HG03095 (cell line): ENCODE data around the gene GIPC2.
"Not testable (repeated sequence)": the region's sequence is repeated elsewhere in the genome, so short reads cannot be mapped to it uniquely, and the experiment has no call there.

Source experiments
- ATAC-seq: cut with Tn5 transposase; IDR thresholded peaks from one replicate; pipeline ENCODE4 v1.9.1; 2021; ENCODE audit warnings: moderate library complexity; ENCODE audit not compliant: unreplicated experiment

GIPC2 gene

GRCh38 chr1:78064886-78065285, 19.1 kb downstream of the GIPC2 start:
- not testable (repeated sequence) for ATAC-seq

DNA sequence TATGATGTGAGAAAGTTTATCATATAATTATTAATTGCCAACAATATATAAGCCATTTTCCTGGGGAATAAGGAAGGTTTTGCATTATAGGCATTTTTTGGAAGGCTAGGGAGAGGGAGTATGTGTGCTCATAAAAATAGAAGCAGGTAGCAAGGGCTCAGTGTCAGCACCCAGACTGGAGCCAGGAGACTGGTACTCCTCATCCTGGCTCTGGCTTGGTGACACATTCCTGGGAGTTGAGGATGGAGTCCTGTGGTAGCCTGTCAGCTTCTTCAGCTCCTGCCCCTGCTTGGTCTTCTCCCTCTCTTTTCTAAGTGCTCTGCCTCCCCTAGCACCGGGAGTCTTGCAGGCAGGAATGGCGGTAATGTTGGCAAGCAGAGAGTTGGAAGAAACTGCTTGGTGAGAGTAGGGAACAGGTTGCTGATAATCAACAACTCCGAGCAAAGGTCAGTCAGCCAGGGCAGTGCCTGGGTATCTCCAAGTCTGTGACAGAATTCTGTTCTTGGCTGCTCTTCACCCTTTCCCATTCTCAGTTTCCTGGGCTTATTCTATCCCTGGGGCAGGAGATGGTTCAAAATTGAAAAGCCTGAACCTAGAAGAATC, 23.0 kb downstream of the GIPC2 start:
- ATAC-seq = no peak

GRCh38 chr1:78069784-78070183, 24.0 kb downstream of the GIPC2 start:
- ATAC-seq = no peak

DNA sequence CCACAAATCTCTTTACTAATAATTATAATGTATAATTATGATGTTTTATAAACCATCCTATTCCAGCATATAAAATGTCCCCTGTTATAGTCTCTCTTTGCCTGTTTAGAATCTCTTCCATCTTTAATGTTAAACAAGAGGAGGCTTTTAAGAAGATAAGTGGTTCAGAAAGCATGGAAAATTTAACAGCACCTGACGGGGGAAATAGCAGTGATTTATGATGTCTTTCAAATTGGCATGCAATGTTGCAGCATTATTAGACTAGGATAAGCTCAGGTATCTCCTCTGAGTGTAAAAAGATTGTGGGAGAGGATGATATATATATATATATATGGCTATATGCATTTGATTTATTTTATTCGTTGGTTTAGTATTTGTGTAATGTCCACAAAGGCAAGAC, 24.4 kb downstream of the GIPC2 start:
- ATAC-seq = no peak

DNA sequence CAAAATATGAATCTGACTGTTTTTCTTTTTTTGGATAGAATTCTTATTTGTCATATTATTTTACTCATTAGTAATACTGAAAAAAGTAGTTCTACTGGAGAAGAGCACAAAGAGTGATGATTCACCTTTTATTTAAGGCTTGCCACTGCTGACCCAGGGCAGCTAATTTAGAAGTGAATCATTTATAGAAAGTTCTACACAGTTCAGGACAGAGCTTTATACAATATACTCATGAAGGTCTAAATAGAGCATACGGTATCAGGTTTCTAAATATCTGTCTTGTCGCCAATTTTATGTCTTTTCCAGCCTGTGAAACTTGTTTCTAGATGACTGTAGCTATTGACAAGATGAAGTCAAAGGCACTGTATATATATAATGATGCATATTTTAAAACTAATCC, 25.0 kb downstream of the GIPC2 start:
- no peak for ATAC-seq

DNA sequence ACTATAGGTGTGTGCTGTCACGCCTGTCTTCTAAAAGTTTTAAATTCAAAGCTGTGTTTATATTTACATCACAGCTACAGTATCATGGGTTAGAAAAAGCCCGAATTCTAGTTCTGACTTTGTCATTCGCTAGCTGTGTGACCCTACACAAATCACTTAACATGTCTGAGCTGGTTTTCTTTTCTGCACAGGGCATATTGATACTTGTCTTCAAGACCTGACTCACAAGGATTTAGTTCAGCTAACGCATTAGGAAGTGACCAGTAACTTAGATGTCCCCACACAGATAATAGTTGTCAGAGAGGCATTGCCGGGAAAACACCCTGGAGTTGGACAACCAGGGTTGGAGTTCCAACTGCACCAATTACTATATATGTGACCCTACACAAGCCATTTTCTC, 25.9 kb downstream of the GIPC2 start:
- no peak for ATAC-seq

DNA sequence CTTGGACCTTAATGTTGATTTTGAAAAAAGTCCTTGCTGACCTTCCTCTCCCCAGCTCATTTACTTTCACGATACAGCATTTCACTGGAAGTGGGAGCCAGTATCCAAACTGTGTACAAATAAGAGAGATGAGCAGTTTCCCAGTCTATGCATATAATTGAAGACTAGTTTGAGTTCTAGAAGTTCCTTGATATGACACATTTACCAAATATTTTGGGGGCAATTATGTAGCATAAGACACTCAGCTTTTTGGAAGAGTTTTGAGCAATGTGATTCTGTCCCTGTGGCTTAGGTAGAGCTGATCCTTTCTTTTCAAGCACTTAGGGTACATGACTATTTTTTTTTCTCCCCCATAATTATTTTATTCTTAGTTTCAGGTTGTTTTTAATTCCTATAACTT, 26.4 kb downstream of the GIPC2 start:
- ATAC-seq = no peak

GRCh38 chr1:78073441-78073840, 27.7 kb downstream of the GIPC2 start:
- ATAC-seq = no peak

DNA sequence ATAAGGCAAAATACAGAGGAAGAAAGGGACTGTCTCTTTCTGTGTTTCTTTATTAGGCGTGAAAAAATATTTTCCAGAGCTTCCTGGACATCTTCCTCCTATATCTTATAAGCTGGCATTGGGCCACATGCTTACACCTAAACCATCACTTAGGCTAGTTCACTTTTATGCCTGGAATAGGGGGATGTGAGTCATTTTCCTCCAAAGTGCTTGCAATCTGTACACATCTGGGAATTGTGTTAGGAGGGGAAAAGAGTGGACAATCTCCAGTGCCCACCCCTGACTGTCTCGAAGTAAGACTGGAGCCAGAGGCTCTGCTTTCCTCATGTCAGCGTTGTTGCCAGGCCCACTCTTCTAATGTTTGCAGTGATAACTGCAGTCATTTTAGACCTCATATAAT, 29.9 kb downstream of the GIPC2 start:
- ATAC-seq = no peak

GRCh38 chr1:78078358-78078757, 32.6 kb downstream of the GIPC2 start:
- ATAC-seq = no peak

DNA sequence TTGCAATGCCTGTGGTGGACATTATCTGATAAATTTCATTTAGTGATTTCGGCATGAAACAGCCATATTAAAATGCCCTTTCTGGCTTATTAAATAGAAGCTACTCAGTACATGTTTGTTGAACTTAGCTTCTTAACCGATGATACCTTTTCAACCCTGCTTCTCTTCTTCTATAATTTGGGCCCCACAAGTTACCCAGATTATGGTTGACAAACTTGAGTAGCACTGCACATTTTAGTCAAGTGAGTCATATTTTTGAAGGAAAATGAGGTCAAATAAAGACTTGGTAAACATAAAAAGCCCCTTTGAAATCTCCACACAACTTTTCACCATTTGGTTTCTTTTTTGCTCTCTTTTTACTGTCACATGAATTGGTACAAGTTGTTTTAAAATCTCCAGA, 33.8 kb downstream of the GIPC2 start:
- ATAC-seq = no peak

DNA sequence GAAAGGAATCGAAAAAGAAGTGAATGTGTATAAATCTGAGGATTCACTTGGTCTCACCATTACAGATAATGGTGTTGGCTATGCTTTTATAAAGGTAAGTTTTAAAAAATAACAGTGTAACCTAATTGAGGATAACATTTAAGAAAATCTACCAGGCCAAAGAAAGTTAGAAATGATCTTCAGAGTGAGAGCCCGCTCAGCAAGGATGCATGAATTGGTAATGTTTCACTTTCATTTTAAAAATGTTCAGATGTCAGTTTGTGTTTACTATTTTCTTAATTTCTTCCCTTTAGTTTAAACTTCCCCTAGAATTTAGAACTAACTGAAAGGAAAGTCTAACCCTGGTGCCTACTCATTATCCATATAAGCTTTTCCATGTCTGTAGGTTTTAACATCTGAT, 35.0 kb downstream of the GIPC2 start:
- ATAC-seq = no peak

GRCh38 chr1:78081980-78082860, 36.5 kb downstream of the GIPC2 start:
- ATAC-seq = no peak

- ATAC-seq = not testable (repeated sequence)
Measured at GRCh38 chr1:78084639-78085038, 38.9 kb downstream of the GIPC2 start.

DNA sequence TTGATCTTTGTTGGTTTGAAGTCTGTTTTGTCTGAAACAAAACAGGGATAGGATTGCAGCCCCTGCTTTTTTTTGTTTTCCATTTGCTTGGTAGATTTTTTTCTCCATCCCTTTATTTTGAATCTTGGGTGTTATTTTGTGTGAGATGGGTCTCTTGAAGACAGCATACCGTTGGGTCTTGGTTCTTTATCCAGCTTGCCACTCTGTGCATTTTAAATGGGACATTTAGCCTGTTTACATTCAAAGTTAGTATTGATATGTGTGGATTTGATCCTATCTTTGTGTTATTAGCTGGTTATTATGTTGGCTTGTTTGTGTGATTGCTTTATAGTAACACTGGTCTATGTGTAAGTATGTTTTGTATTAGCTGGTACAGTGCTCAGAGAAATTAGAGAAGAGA, 40.9 kb downstream of the GIPC2 start:
- no peak for ATAC-seq

DNA sequence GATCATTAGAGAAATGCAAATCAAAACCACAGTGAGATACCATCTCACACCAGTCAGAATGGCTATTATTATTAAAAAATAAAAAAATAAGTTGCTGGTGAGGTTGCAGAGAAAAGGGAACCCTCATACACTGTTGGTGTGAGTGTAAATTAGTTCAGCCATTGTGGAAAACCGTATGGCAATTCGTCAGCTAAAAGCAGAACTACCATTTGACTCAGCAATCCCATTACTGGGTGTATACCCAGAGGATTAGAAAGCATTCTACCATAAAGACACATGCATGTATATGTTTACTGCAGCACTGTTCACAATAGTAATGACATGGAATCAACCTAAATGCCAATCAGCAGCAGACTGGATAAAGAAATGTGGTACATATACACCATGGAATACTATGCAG, 42.2 kb downstream of the GIPC2 start:
- no peak for ATAC-seq

GRCh38 chr1:78088486-78088885, 42.7 kb downstream of the GIPC2 start:
- ATAC-seq = no peak

DNA sequence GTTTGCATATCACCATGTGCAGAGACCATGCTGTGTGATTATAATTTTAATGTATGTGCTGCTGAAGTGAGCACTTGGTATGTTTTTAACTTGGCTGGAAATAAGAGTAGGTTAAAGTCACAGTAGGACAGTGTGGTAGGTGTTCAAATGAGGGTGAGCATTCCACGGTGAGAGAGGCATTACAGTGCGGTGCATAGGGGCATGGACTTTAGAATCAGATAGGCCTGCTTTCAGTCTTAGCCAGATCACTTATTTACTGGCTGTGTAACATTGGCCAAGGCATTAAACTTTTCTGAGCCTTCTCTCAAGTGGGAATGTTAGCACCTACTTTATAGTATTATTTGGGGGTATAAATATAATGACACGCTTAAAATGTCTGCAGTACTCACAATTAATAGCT, 43.2 kb downstream of the GIPC2 start:
- ATAC-seq = no peak

DNA sequence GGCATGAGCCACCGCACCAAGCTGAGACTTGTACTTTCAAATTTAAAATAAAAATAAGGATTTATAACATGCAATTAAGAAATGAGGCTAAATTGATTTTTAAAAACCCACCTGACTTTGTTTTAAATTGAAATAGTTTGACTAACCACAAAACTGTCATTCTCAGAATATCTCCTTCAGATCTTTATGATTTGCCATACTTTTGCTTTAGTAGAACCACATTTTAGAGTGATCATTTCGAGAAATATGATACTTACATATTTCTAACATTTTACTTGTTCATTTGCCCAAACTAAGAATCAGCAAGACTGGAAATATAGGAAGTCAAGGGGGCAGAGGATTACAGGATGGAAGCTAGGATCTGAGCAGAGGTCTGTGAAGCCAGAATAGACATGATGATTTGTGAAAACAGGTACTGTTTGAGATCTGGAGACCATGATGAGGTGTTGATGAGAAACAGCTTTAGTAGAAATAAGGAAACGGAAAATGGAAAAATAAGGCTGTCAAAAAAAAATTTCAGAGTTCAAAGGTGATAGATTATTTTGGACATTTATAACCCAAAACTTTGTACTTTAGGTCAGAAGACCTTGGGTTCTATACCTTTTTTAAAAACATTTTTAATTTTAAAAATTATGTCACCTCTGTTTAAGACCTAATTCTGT, 44.8 kb downstream of the GIPC2 start:
- no peak for ATAC-seq

DNA sequence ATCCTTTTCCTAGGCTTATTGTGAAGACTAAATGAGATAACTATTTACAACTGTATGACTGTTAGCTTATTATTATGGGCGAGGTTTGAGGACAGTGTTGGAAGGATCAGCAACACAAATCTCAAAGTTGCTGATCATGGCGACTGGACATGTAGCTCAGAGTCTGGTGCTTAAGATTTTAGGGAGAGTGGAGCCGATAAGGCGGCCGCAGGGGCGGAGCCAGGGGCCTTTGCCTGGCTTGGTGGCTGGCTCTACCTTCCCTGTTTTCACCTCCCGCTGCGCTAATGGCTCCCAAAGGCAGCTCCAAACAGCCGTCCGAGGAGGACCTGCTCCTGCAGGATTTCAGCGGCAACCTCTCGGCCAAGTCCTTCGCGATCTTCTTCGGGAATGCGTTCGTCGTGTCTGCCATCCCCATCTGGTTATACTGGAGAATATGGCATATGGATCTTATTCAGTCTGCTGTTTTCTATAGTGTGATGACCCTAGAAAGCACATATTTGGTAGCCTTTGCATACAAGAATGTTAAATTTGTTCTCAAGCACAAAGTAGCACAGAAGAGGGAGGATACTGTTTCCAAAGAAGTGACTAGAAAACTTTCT, 45.5 kb downstream of the GIPC2 start:
- no peak for ATAC-seq

GRCh38 chr1:78091886-78092285, 46.1 kb downstream of the GIPC2 start:
- ATAC-seq = no peak

- no peak for ATAC-seq
Measured at GRCh38 chr1:78092643-78093042, 46.9 kb downstream of the GIPC2 start.
